Karpas-422 (cell line): Measurements from ENCODE around the gene NRP2. TPM values are rescaled to one million over a fixed set of nuclear protein-coding genes. Genes with fewer than 3 reads are reported as not detected.

Experiments used
- DNase-seq: peaks from one replicate; pipeline ENCODE4 v3.0.0-alpha.2; 2015
- H2AFZ ChIP-seq: fragments of 200-600 bp; sonication (generic); 2 replicates; pipeline ENCODE4 v1.6.1; 2014; ENCODE audit warnings: antibody characterized with exemption, low read length, mixed read lengths
- H3K27ac ChIP-seq: fragments of 200-600 bp; sonication (generic); 2 replicates; pipeline ENCODE4 v1.5.1; 2014; ENCODE audit warnings: mild to moderate bottlenecking, low read length, moderate library complexity
- H3K27me3 ChIP-seq: fragments of 200-600 bp; sonication (generic); 2 replicates; pipeline ENCODE4 v1.6.1; 2014; ENCODE audit warnings: low read length, mixed read lengths
- H3K36me3 ChIP-seq: fragments of 200-600 bp; sonication (generic); 2 replicates; pipeline ENCODE4 v1.6.1; 2014; ENCODE audit warnings: low read length, mixed read lengths; ENCODE audit not compliant: insufficient read depth
- H3K4me1 ChIP-seq: fragments of 200-600 bp; sonication (generic); 2 replicates; pipeline ENCODE4 v1.6.1; 2014; ENCODE audit warnings: mild to moderate bottlenecking, low read length, mixed read lengths
- H3K4me2 ChIP-seq: fragments of 200-600 bp; sonication (generic); 2 replicates; pipeline ENCODE4 v1.6.1; 2014; ENCODE audit warnings: low read length, low read depth, mild to moderate bottlenecking; ENCODE audit not compliant: poor library complexity, severe bottlenecking
- H3K4me3 ChIP-seq: fragments of 200-600 bp; sonication (generic); 2 replicates; pipeline ENCODE4 v1.5.1; 2014; ENCODE audit warnings: mild to moderate bottlenecking, antibody characterized with exemption, low read length, mixed read lengths
- H3K79me2 ChIP-seq: fragments of 200-600 bp; sonication (generic); 2 replicates; pipeline ENCODE4 v1.6.1; 2014; ENCODE audit warnings: mild to moderate bottlenecking, low read length, mixed read lengths
- H3K9ac ChIP-seq: fragments of 200-600 bp; sonication (generic); 2 replicates; pipeline ENCODE4 v1.6.0; 2014; ENCODE audit warnings: low read length
- H3K9me2 ChIP-seq: fragments of 200-600 bp; sonication (generic), shearing (Covaris generic); replicated peaks from 2 replicates; pipeline ENCODE4 v1.6.0; 2014; ENCODE audit warnings: mild to moderate bottlenecking, low read length, moderate library complexity; ENCODE audit not compliant: insufficient read depth
- H3K9me3 ChIP-seq: fragments of 300-700, 200-600 bp; sonication (generic); 2 replicates; pipeline ENCODE4 v1.6.1; 2014; ENCODE audit warnings: low read length, mixed read lengths
- H4K20me1 ChIP-seq: fragments of 200-600 bp; sonication (generic); 2 replicates; pipeline ENCODE4 v1.6.1; 2014; ENCODE audit warnings: mild to moderate bottlenecking, antibody characterized with exemption, low read length, low read depth; ENCODE audit not compliant: insufficient read depth
- total RNA-seq: library from RNA; depleted of rRNA; stranded (reverse); fragments of >200 nt; shearing (Covaris generic); gene quantifications from 2 replicates; pipeline ENCODE4 v1.2.3, GENCODE V29; 2014; ENCODE audit warnings: low replicate concordance; rRNA removed

Gene NRP2, protein sequence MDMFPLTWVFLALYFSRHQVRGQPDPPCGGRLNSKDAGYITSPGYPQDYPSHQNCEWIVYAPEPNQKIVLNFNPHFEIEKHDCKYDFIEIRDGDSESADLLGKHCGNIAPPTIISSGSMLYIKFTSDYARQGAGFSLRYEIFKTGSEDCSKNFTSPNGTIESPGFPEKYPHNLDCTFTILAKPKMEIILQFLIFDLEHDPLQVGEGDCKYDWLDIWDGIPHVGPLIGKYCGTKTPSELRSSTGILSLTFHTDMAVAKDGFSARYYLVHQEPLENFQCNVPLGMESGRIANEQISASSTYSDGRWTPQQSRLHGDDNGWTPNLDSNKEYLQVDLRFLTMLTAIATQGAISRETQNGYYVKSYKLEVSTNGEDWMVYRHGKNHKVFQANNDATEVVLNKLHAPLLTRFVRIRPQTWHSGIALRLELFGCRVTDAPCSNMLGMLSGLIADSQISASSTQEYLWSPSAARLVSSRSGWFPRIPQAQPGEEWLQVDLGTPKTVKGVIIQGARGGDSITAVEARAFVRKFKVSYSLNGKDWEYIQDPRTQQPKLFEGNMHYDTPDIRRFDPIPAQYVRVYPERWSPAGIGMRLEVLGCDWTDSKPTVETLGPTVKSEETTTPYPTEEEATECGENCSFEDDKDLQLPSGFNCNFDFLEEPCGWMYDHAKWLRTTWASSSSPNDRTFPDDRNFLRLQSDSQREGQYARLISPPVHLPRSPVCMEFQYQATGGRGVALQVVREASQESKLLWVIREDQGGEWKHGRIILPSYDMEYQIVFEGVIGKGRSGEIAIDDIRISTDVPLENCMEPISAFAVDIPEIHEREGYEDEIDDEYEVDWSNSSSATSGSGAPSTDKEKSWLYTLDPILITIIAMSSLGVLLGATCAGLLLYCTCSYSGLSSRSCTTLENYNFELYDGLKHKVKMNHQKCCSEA
- 4.4 and 7.2 TPM in 2 replicates for total RNA-seq

DNA sequence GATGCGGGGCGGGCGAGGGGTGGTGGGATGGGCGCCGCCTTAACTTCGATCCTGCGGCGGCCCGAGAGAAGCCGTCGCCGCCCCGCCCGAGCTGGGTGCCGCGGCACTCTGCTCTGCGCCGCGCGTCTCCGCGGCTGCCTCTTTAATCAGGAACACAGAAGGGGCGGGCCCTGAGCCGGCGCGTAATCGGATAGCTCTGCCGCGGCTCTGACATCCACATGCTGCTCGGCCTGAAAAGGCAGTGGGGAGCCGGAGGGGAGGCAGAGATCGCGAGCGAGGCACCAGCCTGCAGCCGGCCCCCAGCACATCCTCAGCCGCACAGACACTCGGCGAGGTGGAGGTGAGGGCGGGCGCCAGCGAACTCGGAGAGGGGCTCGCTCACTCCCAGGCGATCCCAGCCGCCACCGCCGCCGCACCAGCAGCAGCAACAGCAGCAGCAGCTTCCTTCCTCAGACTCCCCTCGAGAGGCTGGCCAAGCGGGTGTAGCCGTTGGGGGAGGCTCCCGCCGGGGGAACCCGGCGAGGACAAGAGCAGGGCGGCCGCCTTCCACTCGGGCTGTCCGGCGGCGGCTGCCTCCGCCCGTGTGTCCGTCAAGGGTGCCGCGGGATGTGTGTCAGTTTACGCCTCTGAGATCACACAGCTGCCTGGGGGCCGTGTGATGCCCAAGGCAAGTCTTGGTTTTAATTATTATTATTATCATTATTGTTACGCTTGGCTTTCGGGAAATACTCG, at the start of gene NRP2:
Gene NRP2, plus strand, starts transcription at position 263 of the 732 bp plus-strand sequence. CDS start 790 bp downstream, outside the sequence.
- H4K20me1 ChIP-seq, result no peaks in the 10 kb centered on the region
- H2AFZ ChIP-seq, result peak within 1 kb of the TSS; percentile 83; the same call in 1 of the 2 replicates
- H3K4me1 ChIP-seq, result peaks cover 39% of the 10 kb centered on the region
- DNase-seq, result peak; percentile 95
- H3K4me2 ChIP-seq, result peak within 1 kb of the TSS; percentile 85
- peak within 1 kb of the TSS; percentile 75 for H3K9ac ChIP-seq
- H3K9me3 ChIP-seq, result no peaks in the 10 kb centered on the region
- no peaks in the 10 kb centered on the region for H3K27me3 ChIP-seq
- H3K4me3 ChIP-seq, result peak within 1 kb of the TSS; percentile 71
- H3K27ac ChIP-seq, result no peak within 1 kb of the TSS
- H3K36me3 ChIP-seq, result no peaks in the 10 kb centered on the region
- H3K9me2 ChIP-seq, result no peaks in the 10 kb centered on the region
- H3K79me2 ChIP-seq, result no peaks in the 10 kb centered on the region

DNA sequence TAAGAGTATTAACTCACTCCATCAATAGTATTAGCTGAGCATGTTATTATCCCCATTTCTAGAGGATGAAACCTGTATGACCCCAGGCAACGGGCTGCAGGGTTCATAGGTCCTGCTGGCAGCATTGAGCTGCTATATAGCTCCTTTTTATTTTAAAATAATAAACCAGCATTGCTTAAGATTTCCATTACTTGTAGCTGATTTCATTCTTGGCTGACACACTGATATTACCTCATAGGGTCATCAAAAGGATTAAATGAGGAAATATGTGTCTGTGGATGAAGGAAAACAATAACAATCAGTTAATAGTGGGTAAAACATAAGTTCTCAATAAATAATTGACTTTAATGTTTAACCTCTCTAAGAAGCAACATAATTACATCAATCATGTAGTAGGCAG, 48.3 kb upstream of the NRP2 start:
- Histone ChIP-seq H4K20me1 (no peaks in the 10 kb centered on the region), H3K9ac (no peak overlapping the region), H3K4me2 (no peak overlapping the region), H3K9me2 (no peaks in the 10 kb centered on the region), H3K36me3 (no peaks in the 10 kb centered on the region), H3K4me1 (peaks cover 16% of the 10 kb centered on the region), H2AFZ (no peak overlapping the region), H3K9me3 (no peaks in the 10 kb centered on the region), H3K79me2 (no peaks in the 10 kb centered on the region), H3K27ac (no peak overlapping the region), H3K27me3 (no peaks in the 10 kb centered on the region), H3K4me3 (no peak overlapping the region)
- no peak for DNase-seq

DNA sequence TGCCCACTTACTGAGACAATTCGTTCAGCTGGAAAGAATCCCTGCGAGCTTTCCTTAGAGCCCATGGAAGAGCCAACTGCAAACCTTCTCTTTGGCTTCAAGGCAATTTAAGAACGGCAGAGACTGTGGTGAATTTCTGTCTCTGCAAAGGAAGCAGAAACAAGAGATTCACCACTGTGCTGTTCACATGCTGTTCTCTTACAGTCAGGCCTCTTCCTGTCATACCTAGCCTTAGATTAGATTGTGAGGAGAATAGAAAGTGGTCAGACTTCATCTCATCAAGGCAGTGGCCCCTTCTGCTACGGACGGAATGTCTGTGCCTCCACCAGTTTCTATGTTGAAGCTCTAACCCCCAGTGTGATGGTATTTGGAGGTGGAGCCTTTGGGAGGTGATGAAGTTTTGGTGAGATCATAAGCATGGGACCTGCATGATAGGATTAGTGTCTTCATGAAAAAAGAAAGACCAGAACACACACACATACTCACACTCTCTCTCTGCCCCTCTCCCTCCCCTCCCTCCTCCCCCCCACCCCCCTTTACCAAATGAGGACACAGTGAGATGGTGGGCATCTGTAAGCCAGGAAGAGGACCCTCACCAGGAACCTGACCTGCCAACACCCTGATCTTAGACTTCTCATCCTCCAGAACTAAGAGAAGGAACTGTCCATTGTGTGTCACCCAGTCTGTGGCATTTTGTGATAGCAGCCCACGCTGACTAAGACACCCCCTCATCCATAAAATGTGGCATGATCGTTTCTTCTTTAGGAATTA, 45.6 kb upstream of the NRP2 start:
- H4K20me1 ChIP-seq, result no peaks in the 10 kb centered on the region
- H3K4me2 ChIP-seq, result no peak overlapping the region
- no peaks in the 10 kb centered on the region for H3K9me2 ChIP-seq
- no peak for DNase-seq
- no peak overlapping the region for H3K27ac ChIP-seq
- H3K9me3 ChIP-seq, result no peaks in the 10 kb centered on the region
- H3K4me3 ChIP-seq, result no peak overlapping the region
- peak overlapping the region; percentile 2; the same call in 1 of the 2 replicates for H2AFZ ChIP-seq
- peaks cover 21% of the 10 kb centered on the region for H3K4me1 ChIP-seq
- H3K36me3 ChIP-seq, result no peaks in the 10 kb centered on the region
- no peaks in the 10 kb centered on the region for H3K27me3 ChIP-seq
- H3K79me2 ChIP-seq, result no peaks in the 10 kb centered on the region
- H3K9ac ChIP-seq, result no peak overlapping the region

DNA sequence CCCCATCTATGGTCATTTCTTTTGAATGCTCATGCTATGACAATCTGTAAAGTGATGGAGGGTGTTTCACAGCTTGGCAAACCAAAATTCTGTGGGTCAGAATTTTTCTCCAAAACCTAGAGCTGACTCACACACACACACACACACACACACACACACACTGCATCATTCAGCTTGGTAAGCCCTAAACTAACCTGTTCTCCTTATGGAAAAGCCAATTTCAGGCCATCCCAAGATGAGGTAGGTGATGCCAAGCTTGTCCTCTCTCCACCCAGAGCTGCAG, 45.0 kb upstream of the NRP2 start:
- H3K9me3 ChIP-seq, result no peaks in the 10 kb centered on the region
- H3K79me2 ChIP-seq, result no peaks in the 10 kb centered on the region
- no peaks in the 10 kb centered on the region for H3K27me3 ChIP-seq
- H3K9ac ChIP-seq, result no peak overlapping the region
- no peak overlapping the region; the same call in 1 of the 2 replicates for H2AFZ ChIP-seq
- no peaks in the 10 kb centered on the region for H3K36me3 ChIP-seq
- H3K4me1 ChIP-seq, result peaks cover 21% of the 10 kb centered on the region
- no peaks in the 10 kb centered on the region for H3K9me2 ChIP-seq
- no peaks in the 10 kb centered on the region for H4K20me1 ChIP-seq
- H3K4me3 ChIP-seq, result no peak overlapping the region
- H3K4me2 ChIP-seq, result no peak overlapping the region
- DNase-seq, result no peak
- H3K27ac ChIP-seq, result no peak overlapping the region

DNA sequence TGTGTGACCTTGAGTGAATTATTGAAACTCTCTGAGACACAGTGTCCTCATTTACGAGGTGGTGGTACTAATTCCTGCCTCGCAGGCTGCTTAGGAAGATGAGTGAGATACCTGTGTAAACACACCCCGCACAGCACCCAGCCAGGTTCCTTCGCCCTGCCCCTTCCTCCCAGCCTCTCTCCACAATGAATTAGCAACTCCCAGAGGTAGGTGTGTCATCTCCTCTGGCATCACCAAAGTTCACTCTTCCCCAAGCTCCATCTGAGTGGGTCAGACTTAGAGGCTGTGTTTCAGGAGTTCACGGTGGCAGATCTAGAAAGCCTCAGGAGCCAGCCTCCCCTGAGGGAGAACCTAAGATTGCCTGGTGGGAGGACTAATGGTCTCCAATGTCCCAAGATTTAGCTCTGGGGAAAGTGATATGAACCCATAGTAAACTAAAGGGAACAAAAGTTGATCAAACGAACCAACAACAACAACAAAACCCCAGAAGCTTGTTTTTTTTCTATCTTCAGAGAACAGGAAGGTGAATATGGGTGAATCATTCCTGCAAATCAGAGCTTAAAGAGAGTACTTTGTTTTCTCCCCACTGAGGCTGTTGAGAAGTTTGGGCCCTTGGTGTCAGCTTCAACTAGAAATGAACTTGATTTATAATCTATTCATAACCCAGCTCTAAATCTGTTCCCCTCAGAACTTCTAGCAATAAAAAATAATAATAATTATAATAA, 44.4 kb upstream of the NRP2 start:
- Histone ChIP-seq H3K9ac (no peak overlapping the region), H3K36me3 (no peaks in the 10 kb centered on the region), H3K27ac (no peak overlapping the region), H2AFZ (no peak overlapping the region; the same call in 1 of the 2 replicates), H4K20me1 (no peaks in the 10 kb centered on the region), H3K4me3 (no peak overlapping the region), H3K9me3 (no peaks in the 10 kb centered on the region), H3K27me3 (no peaks in the 10 kb centered on the region), H3K4me1 (peaks cover 21% of the 10 kb centered on the region), H3K9me2 (no peaks in the 10 kb centered on the region), H3K4me2 (no peak overlapping the region), H3K79me2 (no peaks in the 10 kb centered on the region)
- no peak for DNase-seq

DNA sequence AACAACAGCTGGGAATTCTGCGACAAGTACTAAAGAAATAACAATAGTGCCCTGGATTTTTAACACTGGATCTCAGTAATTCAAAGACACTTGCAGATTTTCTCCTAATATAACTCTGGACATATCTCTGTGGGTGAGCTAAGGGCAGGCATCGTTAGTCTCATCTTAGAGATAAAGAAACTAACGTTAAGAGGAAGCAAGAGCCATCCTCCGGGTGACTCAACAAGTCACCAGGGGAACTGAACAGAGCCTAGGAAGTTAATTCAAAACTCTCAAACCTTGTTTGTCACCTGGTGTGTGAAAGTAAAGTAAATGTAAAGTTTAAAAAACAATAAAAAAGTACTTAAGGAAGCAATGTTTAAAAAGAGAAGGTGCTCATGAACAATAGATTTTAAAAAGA, 41.6 kb upstream of the NRP2 start:
- Histone ChIP-seq H3K4me1 (peaks cover 15% of the 10 kb centered on the region), H2AFZ (peak overlapping the region; percentile 33; the same call in 1 of the 2 replicates), H4K20me1 (no peaks in the 10 kb centered on the region), H3K36me3 (no peaks in the 10 kb centered on the region), H3K9me3 (no peaks in the 10 kb centered on the region), H3K9me2 (no peaks in the 10 kb centered on the region), H3K27ac (no peak overlapping the region), H3K79me2 (no peaks in the 10 kb centered on the region), H3K4me3 (no peak overlapping the region), H3K4me2 (no peak overlapping the region), H3K9ac (no peak overlapping the region), H3K27me3 (no peaks in the 10 kb centered on the region)
- DNase-seq, result no peak

DNA sequence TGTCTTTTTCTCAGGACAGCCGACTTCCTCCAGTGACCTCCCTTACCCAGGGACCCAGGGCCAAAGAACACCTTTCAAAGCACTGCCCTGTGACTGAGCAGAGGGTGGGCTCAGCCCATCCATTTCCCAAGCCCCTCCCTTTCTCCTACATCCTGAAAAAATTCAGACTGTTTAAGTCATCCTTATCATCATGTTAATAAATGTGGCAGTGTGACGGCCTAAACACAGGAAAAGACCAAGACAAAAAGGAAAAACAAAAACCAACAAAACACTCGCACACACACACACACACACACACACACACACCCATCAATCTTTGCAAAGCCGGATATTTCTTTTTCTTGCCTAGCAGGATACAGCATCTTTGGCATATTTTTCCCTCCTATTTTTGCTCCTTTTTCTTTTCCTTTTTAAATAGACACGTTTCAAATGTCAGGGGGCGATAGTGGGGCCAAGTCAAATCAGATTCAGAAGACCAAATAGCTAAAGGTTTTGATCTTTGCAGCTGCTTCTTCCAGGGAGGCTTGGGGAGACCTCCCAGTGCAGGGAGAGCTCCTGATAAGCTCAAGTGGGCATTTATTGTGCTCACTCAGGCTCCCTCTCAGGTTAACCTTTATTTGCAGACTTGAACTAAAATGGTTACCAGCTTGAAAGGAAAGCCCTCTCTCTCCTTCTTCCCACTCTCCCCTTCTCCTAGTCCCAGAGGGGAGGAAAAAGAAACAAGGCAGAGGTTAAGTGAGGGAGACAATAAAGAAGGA, 39.5 kb upstream of the NRP2 start:
- peaks cover 5% of the 10 kb centered on the region; the same call in 1 of the 2 replicates for H3K4me1 ChIP-seq
- H3K9me2 ChIP-seq, result no peaks in the 10 kb centered on the region
- H3K4me2 ChIP-seq, result no peak overlapping the region
- H4K20me1 ChIP-seq, result no peaks in the 10 kb centered on the region
- no peaks in the 10 kb centered on the region for H3K79me2 ChIP-seq
- H3K27ac ChIP-seq, result no peak overlapping the region
- no peaks in the 10 kb centered on the region for H3K9me3 ChIP-seq
- H3K4me3 ChIP-seq, result no peak overlapping the region
- no peak for DNase-seq
- H2AFZ ChIP-seq, result no peak overlapping the region
- no peak overlapping the region for H3K9ac ChIP-seq
- H3K36me3 ChIP-seq, result no peaks in the 10 kb centered on the region
- no peaks in the 10 kb centered on the region for H3K27me3 ChIP-seq
